ENCODE measurements around the gene XXYLT1.

The XXYLT1 gene

GRCh38 chr3:195137638-195138588 is 133.0 kb downstream of the XXYLT1 start:
- TF ChIP-seq CTCF (IDR thresholded peaks at IDR 0.05; ENCODE audit: low read depth, low read length), result no peak
- H3K4me3 ChIP-seq (replicated peaks in 1 of 2; ENCODE audit: low read depth in 2 of 2, low read length in 2 of 2), result no peak overlapping the region
- no peak for DNase-seq (ENCODE audit: low read depth in 2 of 2)

DNA sequence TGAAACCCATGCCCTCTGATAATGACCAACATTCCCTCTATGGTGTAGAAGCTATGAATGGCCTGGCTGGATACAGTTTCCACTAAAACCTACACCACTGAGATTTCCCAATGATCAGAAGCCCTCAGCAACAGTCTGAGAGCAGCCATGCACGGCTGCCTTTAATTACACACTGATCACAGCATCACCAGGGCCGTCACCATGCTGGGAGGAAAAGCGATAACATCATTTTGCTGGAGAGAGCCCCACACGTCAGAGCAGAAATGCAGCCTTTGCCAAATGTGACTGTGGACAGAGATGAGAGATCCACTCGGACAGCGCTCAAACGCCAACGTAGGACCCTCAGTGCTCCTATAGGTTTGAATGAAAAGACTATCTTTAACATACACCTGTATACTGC is 135.0 kb downstream of the XXYLT1 start:
- TF ChIP-seq CTCF (IDR thresholded peaks at IDR 0.05; ENCODE audit: low read depth, low read length), result no peak
- no peak for DNase-seq (ENCODE audit: low read depth in 2 of 2)
- no peak overlapping the region for H3K4me3 ChIP-seq (replicated peaks in 1 of 2; ENCODE audit: low read depth in 2 of 2, low read length in 2 of 2)

- no peak for TF ChIP-seq CTCF (IDR thresholded peaks at IDR 0.05; ENCODE audit: low read depth, low read length)
- no peak overlapping the region for H3K4me3 ChIP-seq (replicated peaks in 1 of 2; ENCODE audit: low read depth in 2 of 2, low read length in 2 of 2)
- no peak for DNase-seq (ENCODE audit: low read depth in 2 of 2)
Measured at GRCh38 chr3:195134431-195134830, 136.5 kb downstream of the XXYLT1 start.

GRCh38 chr3:195133462-195133861 is 137.5 kb downstream of the XXYLT1 start:
- H3K4me3 ChIP-seq (replicated peaks in 1 of 2; ENCODE audit: low read depth in 2 of 2, low read length in 2 of 2), result no peak overlapping the region
- no peak for TF ChIP-seq CTCF (IDR thresholded peaks at IDR 0.05; ENCODE audit: low read depth, low read length)
- DNase-seq (ENCODE audit: low read depth in 2 of 2), result peak; percentile 87 to 90

DNA sequence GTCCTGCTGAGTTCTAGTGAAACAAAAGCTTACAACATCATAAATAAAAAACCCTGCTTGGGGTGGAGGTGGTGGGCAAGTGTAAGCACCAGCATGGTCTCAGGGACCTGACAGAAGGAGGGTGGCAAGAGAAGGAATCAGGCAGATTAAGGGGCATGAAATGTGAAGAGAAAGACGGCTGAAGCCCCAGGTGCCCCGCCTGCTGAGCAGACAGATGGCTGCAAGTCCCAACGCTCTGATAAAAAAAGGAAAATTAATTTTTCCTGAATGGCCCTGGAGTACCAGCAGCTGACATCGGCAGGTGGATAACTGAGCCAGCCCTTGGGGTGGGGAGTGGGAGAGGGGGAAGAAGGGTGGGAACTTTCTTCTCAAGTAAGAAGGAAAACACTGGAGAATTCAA is 137.9 kb downstream of the XXYLT1 start:
- DNase-seq (ENCODE audit: low read depth in 2 of 2), result no peak
- no peak for TF ChIP-seq CTCF (IDR thresholded peaks at IDR 0.05; ENCODE audit: low read depth, low read length)
- H3K4me3 ChIP-seq (replicated peaks in 1 of 2; ENCODE audit: low read depth in 2 of 2, low read length in 2 of 2), result no peak overlapping the region

GRCh38 chr3:195131176-195131575 is 139.8 kb downstream of the XXYLT1 start:
- DNase-seq (ENCODE audit: low read depth in 2 of 2), result no peak
- no peak overlapping the region for H3K4me3 ChIP-seq (replicated peaks in 1 of 2; ENCODE audit: low read depth in 2 of 2, low read length in 2 of 2)
- TF ChIP-seq CTCF (IDR thresholded peaks at IDR 0.05; ENCODE audit: low read depth, low read length), result no peak

Measured in cardiac fibroblast (primary cell).